AG04450 (cell line): ENCODE data around the gene AK4. TPM values are rescaled to one million over a fixed set of nuclear protein-coding genes. Genes with fewer than 3 reads are reported as not detected.

Source experiments
- CTCF ChIA-PET: fragments of 300-600, 350-600 bp; formaldehyde crosslinking; extraction: SDS; loops from one replicate; lab custom pipeline; 2022; ENCODE audit warnings: antibody characterized with exemption, inconsistent platforms; lab: Charles Lee
- POLR2A ChIA-PET: fragments of 350-600 bp; formaldehyde crosslinking; extraction: SDS; loops from one replicate; lab custom pipeline; 2021; ENCODE audit warnings: antibody characterized with exemption, inconsistent platforms; lab: Yijun Ruan, JAX
- DNase-seq: peaks from one replicate; pipeline ENCODE4 v3.0.0-alpha.2; 2011; ENCODE audit warnings: low read depth, low spot score
- H3K27ac ChIP-seq: one replicate; pipeline ENCODE4 v1.5.1; 2012; ENCODE audit warnings: low read depth, low read length, control low read depth
- H3K27me3 ChIP-seq: one replicate; pipeline ENCODE4 v1.6.0; 2012; ENCODE audit warnings: low read length; ENCODE audit not compliant: control insufficient read depth, insufficient read depth
- H3K4me3 ChIP-seq: 2 replicates; pipeline ENCODE4 v1.5.1; 2011; ENCODE audit warnings: mild to moderate bottlenecking, low read depth, low read length, control low read depth
- H3K9me3 ChIP-seq: 2 replicates; pipeline ENCODE4 v1.5.1; 2012; ENCODE audit warnings: low read length; ENCODE audit not compliant: control insufficient read depth, insufficient read depth
- polyA plus RNA-seq: library from polyadenylated mRNA; depleted of rRNA; stranded (reverse); fragments of >200 nt; gene quantifications from 2 replicates; pipeline ENCODE4 v1.2.3, GENCODE V29; 2011
- TF ChIP-seq, protein P1 (sequence below): IDR thresholded peaks from 2 replicates; pipeline ENCODE4 v1.5.1; 2011; ENCODE audit warnings: low read depth, low read length, control low read depth, inconsistent platforms

Gene AK4
- polyA plus RNA-seq, 1 experiment: 0.78 TPM

- no peak overlapping the region for H3K27ac ChIP-seq
- H3K4me3 ChIP-seq: no peak overlapping the region
- POLR2A ChIA-PET: no interaction called here
- H3K9me3 ChIP-seq: no peaks in the 10 kb centered on the region
- DNase-seq: no peak
- CTCF ChIA-PET: no interaction called here
- no peaks in the 10 kb centered on the region for H3K27me3 ChIP-seq
- TF ChIP-seq, protein P1, sequence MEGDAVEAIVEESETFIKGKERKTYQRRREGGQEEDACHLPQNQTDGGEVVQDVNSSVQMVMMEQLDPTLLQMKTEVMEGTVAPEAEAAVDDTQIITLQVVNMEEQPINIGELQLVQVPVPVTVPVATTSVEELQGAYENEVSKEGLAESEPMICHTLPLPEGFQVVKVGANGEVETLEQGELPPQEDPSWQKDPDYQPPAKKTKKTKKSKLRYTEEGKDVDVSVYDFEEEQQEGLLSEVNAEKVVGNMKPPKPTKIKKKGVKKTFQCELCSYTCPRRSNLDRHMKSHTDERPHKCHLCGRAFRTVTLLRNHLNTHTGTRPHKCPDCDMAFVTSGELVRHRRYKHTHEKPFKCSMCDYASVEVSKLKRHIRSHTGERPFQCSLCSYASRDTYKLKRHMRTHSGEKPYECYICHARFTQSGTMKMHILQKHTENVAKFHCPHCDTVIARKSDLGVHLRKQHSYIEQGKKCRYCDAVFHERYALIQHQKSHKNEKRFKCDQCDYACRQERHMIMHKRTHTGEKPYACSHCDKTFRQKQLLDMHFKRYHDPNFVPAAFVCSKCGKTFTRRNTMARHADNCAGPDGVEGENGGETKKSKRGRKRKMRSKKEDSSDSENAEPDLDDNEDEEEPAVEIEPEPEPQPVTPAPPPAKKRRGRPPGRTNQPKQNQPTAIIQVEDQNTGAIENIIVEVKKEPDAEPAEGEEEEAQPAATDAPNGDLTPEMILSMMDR: no peak
Observed at GRCh38 chr1:65243491-65243890, 95.5 kb downstream of the AK4 start.

- Histone ChIP-seq H3K9me3 (no peaks in the 10 kb centered on the region), H3K27me3 (no peaks in the 10 kb centered on the region), H3K27ac (no peak overlapping the region), H3K4me3 (no peak overlapping the region)
- TF ChIP-seq, protein P1: no peak
- CTCF ChIA-PET: no interaction called here
- no peak for DNase-seq
- POLR2A ChIA-PET: no interaction called here
Observed at GRCh38 chr1:65245295-65245694, 97.3 kb downstream of the AK4 start.

DNA sequence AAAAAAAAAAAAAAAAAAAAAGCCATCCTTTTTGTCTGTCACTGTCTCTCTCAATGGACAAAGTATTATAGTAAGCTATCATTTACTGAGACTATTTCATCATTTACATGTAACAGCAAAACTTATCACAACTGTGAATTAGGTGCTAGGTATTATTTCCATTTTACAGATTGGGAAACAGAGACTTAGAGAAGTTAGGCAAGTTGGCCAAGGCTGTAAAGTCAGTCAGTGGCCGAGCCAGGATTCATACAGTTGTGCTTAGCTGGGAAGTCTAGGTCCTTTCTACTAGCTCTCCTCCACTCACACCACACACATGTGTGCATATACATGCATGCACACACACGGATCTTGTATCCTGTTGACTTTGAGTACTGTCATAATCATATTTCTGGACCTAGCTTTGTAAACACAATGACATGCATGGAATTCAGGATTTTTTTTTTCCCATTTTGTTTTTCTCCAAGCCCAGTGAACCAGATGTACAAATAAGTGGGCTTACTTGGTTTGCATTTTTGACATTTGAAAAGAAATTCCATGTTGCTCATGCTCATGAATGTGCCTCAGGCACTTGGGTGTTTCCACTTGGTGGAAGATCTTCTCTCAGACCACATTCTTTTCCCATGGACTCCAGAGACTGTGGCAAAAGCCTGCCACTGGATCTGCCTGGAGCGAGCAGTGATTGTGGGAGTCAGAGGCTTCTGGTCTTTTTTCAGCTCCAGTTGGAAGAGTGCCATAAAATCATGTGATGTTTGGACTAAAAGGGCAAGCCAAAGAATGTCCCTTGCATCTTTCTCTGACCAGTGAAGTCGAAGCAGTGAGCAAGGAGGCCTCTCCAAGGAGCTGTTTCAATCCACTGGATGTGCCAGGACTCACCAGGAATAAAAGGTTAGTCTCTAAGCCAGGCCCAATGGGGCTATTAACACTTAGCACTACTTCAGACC, 99.7 kb downstream of the AK4 start:
- H3K4me3 ChIP-seq: no peak overlapping the region
- no peaks in the 10 kb centered on the region for H3K9me3 ChIP-seq
- DNase-seq: no peak
- no peaks in the 10 kb centered on the region for H3K27me3 ChIP-seq
- H3K27ac ChIP-seq: no peak overlapping the region
- TF ChIP-seq, protein P1: no peak
- CTCF ChIA-PET: interaction anchor here (0.7 kb wide), 1 partner anchor 977 kb away, joined by 3 read pairs; no protein-coding TSS in a partner anchor
- POLR2A ChIA-PET: no interaction called here

DNA sequence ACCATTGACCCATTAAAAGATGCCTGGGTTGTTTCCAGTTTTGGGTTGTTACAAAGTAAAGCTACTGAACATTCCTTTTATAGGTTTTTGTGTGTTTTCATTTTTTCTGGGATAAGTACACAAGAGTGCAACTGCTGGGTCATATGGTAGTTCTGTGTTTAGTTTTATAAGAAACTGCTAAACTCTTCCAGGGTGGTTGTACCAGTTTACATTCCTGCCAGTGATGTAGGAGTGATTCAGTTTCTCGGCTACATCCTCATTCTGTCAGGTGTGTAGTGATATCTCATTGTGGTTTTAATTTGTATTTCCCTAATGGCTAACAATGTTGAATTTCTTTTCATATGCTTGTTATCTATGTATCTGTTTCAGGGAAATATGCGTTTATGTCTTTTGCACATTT, 102.8 kb downstream of the AK4 start:
- Histone ChIP-seq H3K27me3 (peaks cover 13% of the 10 kb centered on the region), H3K27ac (no peak overlapping the region), H3K9me3 (no peaks in the 10 kb centered on the region), H3K4me3 (no peak overlapping the region)
- no peak for DNase-seq
- TF ChIP-seq, protein P1: no peak
- ChIA-PET POLR2A (no interaction called here), CTCF (interaction anchor here (1.1 kb wide), 1 partner anchor 14 kb away, joined by 3 read pairs; no protein-coding TSS in a partner anchor)

GRCh38 chr1:65253800-65254319, 105.9 kb downstream of the AK4 start:
- Histone ChIP-seq H3K9me3 (no peaks in the 10 kb centered on the region), H3K27me3 (peaks cover 13% of the 10 kb centered on the region), H3K4me3 (peak overlapping the region; percentile 55), H3K27ac (no peak overlapping the region)
- DNase-seq: no peak
- ChIA-PET POLR2A (no interaction called here), CTCF (interaction anchor here (0.6 to 1.6 kb wide), 3 partner anchors 17 to 433 kb away, joined by 5 to 9 read pairs (median 6); no protein-coding TSS in a partner anchor)
- TF ChIP-seq, protein P1: no peak
